SK-N-SH (cell line): ENCODE data around the gene FGGY. TPM values are rescaled to one million over a fixed set of nuclear protein-coding genes. Genes with fewer than 3 reads are reported as not detected.

Experiments
- CTCF ChIA-PET: fragments of 300-600, 350-600 bp; formaldehyde crosslinking; extraction: SDS; loops from one replicate; lab custom pipeline; 2021; lab: Yijun Ruan, JAX
- POLR2A ChIA-PET: fragments of 350-600 bp; sonication (Branson Sonifier 250); formaldehyde crosslinking; extraction: SDS; loops from one replicate; lab custom pipeline; 2020; ENCODE audit warnings: antibody characterized with exemption, inconsistent platforms; lab: Yijun Ruan, JAX
- DNase-seq: peaks from one replicate; pipeline ENCODE4 v3.0.0; 2012
- H2AFZ ChIP-seq: fragments of 200-600 bp; sonication (generic); 2 replicates; pipeline ENCODE4 v1.8.1; 2016; ENCODE audit warnings: antibody characterized with exemption, mild to moderate bottlenecking, low read depth
- H3F3A ChIP-seq: fragments of 200-600 bp; sonication (generic); replicated peaks from 2 replicates; pipeline ENCODE3; 2016; ENCODE audit warnings: antibody characterized with exemption, mild to moderate bottlenecking; ENCODE audit not compliant: insufficient read depth
- H3K27ac ChIP-seq, 2 experiments: fragments of 200-500 bp in 1 of 2; fragments of 200-600 bp in 1 of 2; sonication (Bioruptor generic) in 1 of 2; sonication (generic), shearing (Covaris generic) in 1 of 2; 2 replicates each; pipeline versions ENCODE4 v1.5.1 to v1.6.1; 2014 to 2016; ENCODE audit warnings: low read depth in 2 of 2, inconsistent platforms in 1 of 2, low read length in 1 of 2, mild to moderate bottlenecking in 1 of 2, mixed read lengths in 1 of 2
- H3K27me3 ChIP-seq: fragments of 200-600 bp; sonication (generic), shearing (Covaris generic); 2 replicates; pipeline ENCODE4 v1.6.1; 2016; ENCODE audit warnings: mixed run types; ENCODE audit not compliant: insufficient read depth
- H3K36me3 ChIP-seq, 2 experiments: fragments of 200-500 bp in 1 of 2; fragments of 200-600 bp in 1 of 2; sonication (Bioruptor generic) in 1 of 2; sonication (generic) in 1 of 2; replicated peaks in 1 of 2; 2 replicates each; pipeline versions ENCODE3 to v1.5.1; 2014 to 2016; ENCODE audit warnings: low read length in 1 of 2, mild to moderate bottlenecking in 1 of 2; ENCODE audit not compliant: insufficient read depth in 2 of 2, control insufficient read depth in 1 of 2
- H3K4me1 ChIP-seq, 2 experiments: fragments of 200-500 bp in 1 of 2; fragments of 200-600 bp in 1 of 2; sonication (Bioruptor generic) in 1 of 2; sonication (generic), shearing (Covaris generic) in 1 of 2; 2 replicates each; pipeline versions ENCODE4 v1.5.1 to v1.6.1; 2014 to 2016; ENCODE audit warnings: low read depth in 1 of 2, low read length in 1 of 2, mixed run types in 1 of 2; ENCODE audit not compliant: insufficient read depth in 2 of 2, control insufficient read depth in 1 of 2
- H3K4me2 ChIP-seq: fragments of 200-600 bp; sonication (generic), shearing (Covaris generic); 2 replicates; pipeline ENCODE4 v1.6.1; 2017; ENCODE audit warnings: mixed run types
- H3K4me3 ChIP-seq, 2 experiments: fragments of 200-500 bp in 1 of 2; fragments of 200-600 bp in 1 of 2; sonication (Bioruptor generic) in 1 of 2; sonication (generic), shearing (Covaris generic) in 1 of 2; 2 replicates each; pipeline versions ENCODE4 v1.5.1 to v1.8.1; 2014 to 2016; ENCODE audit warnings: low read depth in 2 of 2, inconsistent platforms in 1 of 2, low read length in 1 of 2, mild to moderate bottlenecking in 1 of 2, mixed read lengths in 1 of 2, moderate library complexity in 1 of 2
- H3K79me2 ChIP-seq: fragments of 200-600 bp; sonication (generic); 2 replicates; pipeline ENCODE4 v1.8.1; 2017; ENCODE audit warnings: mild to moderate bottlenecking; ENCODE audit not compliant: insufficient read depth
- H3K9ac ChIP-seq: fragments of 200-600 bp; sonication (generic); 2 replicates; pipeline ENCODE4 v1.6.1; 2017; ENCODE audit warnings: mixed run types
- H3K9me2 ChIP-seq: fragments of 200-600 bp; sonication (generic); 2 replicates; pipeline ENCODE4 v1.6.1; 2017; ENCODE audit warnings: mixed run types
- H3K9me3 ChIP-seq: fragments of 200-600 bp; sonication (generic); 2 replicates; pipeline ENCODE4 v1.6.1; 2017; ENCODE audit warnings: mixed run types, mild to moderate bottlenecking, moderate library complexity
- H4K20me1 ChIP-seq: fragments of 200-600 bp; sonication (generic); 2 replicates; pipeline ENCODE4 v1.6.1; 2017; ENCODE audit warnings: mild to moderate bottlenecking, mixed run types; ENCODE audit not compliant: insufficient read depth
- CHD2 ChIP-seq: fragments of 150-350 bp; IDR thresholded peaks from 2 replicates; pipeline ENCODE4 v1.6.1; 2018; ENCODE audit warnings: low read length; ENCODE audit not compliant: partially characterized antibody
- FOSL2 ChIP-seq: IDR thresholded peaks from 2 replicates; pipeline ENCODE4 v1.4.0; 2012; ENCODE audit warnings: low read depth, mild to moderate bottlenecking, moderate library complexity, borderline replicate concordance
- GATA2 ChIP-seq: sonication (generic); formaldehyde crosslinking; IDR thresholded peaks from 2 replicates; pipeline ENCODE4 v1.5.0; 2020; ENCODE audit warnings: mild to moderate bottlenecking, missing genetic modification reagents
- NFIC ChIP-seq: IDR thresholded peaks from 2 replicates; pipeline ENCODE4 v1.4.0; 2012; ENCODE audit warnings: borderline replicate concordance
- PBX3 ChIP-seq: IDR thresholded peaks from 2 replicates; pipeline ENCODE4; 2012
- RAD21 ChIP-seq: IDR thresholded peaks from 2 replicates; pipeline ENCODE4 v1.6.1; 2012; ENCODE audit warnings: mild to moderate bottlenecking, low read length
- RXRA ChIP-seq: IDR thresholded peaks from 2 replicates; pipeline ENCODE4 v1.4.0; 2012; ENCODE audit warnings: low read depth, mild to moderate bottlenecking, borderline replicate concordance
- TAF1 ChIP-seq: IDR thresholded peaks from 2 replicates; pipeline ENCODE4 v1.6.1; 2012; ENCODE audit warnings: low read depth, mild to moderate bottlenecking, low read length, moderate library complexity, borderline replicate concordance
- TCF12 ChIP-seq: IDR thresholded peaks from 2 replicates; pipeline ENCODE4 v1.4.0; 2012
- TEAD4 ChIP-seq: IDR thresholded peaks from 2 replicates; pipeline ENCODE4 v1.4.0; 2012; ENCODE audit warnings: mild to moderate bottlenecking, borderline replicate concordance; ENCODE audit not compliant: insufficient read depth
- WGBS: methylation state at CpG from one replicate; pipeline ENCODE4 v1.1.6; 2017; ENCODE audit warnings: low lambda C conversion rate; 5-methylcytosine and 5-hydroxymethylcytosine counted together
- polyA plus RNA-seq, 3 experiments: library from polyadenylated mRNA; depleted of rRNA; stranded (reverse); fragments of >200 nt; gene quantifications; 2 replicates each; pipeline ENCODE4 v1.2.3, GENCODE V29; 2012
- TF ChIP-seq, protein P1 (sequence below): IDR thresholded peaks from 2 replicates; pipeline ENCODE4 v1.6.1; 2012; ENCODE audit warnings: mild to moderate bottlenecking, low read depth, low read length, moderate library complexity

Gene FGGY
- polyA plus RNA-seq, 1 of the 3 experiments (the other 2 are of a cell fraction): 10.3 TPM

- TF ChIP-seq, protein P1, sequence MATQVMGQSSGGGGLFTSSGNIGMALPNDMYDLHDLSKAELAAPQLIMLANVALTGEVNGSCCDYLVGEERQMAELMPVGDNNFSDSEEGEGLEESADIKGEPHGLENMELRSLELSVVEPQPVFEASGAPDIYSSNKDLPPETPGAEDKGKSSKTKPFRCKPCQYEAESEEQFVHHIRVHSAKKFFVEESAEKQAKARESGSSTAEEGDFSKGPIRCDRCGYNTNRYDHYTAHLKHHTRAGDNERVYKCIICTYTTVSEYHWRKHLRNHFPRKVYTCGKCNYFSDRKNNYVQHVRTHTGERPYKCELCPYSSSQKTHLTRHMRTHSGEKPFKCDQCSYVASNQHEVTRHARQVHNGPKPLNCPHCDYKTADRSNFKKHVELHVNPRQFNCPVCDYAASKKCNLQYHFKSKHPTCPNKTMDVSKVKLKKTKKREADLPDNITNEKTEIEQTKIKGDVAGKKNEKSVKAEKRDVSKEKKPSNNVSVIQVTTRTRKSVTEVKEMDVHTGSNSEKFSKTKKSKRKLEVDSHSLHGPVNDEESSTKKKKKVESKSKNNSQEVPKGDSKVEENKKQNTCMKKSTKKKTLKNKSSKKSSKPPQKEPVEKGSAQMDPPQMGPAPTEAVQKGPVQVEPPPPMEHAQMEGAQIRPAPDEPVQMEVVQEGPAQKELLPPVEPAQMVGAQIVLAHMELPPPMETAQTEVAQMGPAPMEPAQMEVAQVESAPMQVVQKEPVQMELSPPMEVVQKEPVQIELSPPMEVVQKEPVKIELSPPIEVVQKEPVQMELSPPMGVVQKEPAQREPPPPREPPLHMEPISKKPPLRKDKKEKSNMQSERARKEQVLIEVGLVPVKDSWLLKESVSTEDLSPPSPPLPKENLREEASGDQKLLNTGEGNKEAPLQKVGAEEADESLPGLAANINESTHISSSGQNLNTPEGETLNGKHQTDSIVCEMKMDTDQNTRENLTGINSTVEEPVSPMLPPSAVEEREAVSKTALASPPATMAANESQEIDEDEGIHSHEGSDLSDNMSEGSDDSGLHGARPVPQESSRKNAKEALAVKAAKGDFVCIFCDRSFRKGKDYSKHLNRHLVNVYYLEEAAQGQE: no peak
- TF ChIP-seq GATA2 (CRISPR knock-in tag) (no peak), PBX3 (peak; percentile 46), TCF12 (peak; percentile 27; the same call in 1 of the 2 replicates), NFIC (peak; percentile 65; the same call in 1 of the 2 replicates), CHD2 (no peak), RXRA (no peak), TAF1 (no peak), RAD21 (no peak)
Observed at GRCh38 chr1:59498640-59499039, 201.7 kb downstream of the FGGY start (continued).

DNA sequence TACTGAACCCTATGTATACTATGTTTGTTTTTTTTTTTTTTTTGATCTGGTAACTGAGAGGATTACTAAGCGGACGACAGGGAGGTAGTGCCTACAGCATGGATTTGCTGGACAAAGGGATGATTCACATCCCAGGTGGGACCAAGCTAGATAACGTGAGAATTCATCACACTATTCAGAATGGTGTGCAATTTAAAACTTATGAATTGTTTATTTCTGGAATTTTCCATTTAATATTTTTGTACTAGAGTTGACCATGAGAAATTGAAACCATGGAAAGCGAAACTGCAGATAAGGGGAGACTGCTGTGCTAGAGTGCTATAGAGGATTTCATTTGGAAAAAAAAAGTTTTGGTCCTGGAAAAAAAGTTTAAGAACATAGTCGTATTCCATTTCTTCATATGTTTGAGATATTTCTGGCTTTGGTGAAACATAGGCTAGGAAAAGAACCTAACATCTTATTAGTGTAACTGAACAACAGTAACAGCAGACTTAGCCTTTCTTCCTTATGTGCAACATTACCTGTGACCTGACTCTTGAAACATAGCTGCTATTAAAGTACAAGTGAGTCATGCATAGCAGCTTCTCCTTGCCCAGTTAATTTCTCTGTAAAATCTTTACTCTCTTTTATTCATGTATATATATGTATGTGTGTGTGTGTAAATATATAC lies 202.5 kb downstream of the FGGY start:
- Histone ChIP-seq H3K4me2 (peak overlapping the region; percentile 12; the same call in 1 of the 2 replicates), H3K4me1 (peaks cover 22 to 26% of the 10 kb centered on the region in 2 experiments; a peak in 3 of 4 replicates), H3F3A (peaks cover 3% of the 10 kb centered on the region), H3K79me2 (no peaks in the 10 kb centered on the region), H3K4me3 (no peak overlapping the region), H3K9me2 (no peaks in the 10 kb centered on the region), H2AFZ (no peak overlapping the region), H3K9me3 (no peaks in the 10 kb centered on the region), H3K27me3 (no peaks in the 10 kb centered on the region), H3K36me3 (no peaks in the 10 kb centered on the region), H3K27ac (peak overlapping the region in 1 of 2 experiments; percentile 46; a peak in 2 of 4 replicates), H3K9ac (no peak overlapping the region), H4K20me1 (no peaks in the 10 kb centered on the region)
- TF ChIP-seq FOSL2: 0 out of 2 replicates have a peak, but pooled peaks have one; percentile 8
- no peak for TF ChIP-seq TEAD4
- TF ChIP-seq GATA2 (CRISPR knock-in tag): no peak
- TF ChIP-seq, protein P1: no peak
- CTCF ChIA-PET: no interaction called here
- no peak for DNase-seq
- 76% methylated on average over 5 of the region's 5 CpGs for whole genome bisulfite sequencing
- POLR2A ChIA-PET: no interaction called here
